Esophagus squamous epithelium (tissue), 4 donors: ENCODE data around the gene RPL35.

Experiments used
- POLR2A ChIP-seq, 4 donors: fragments of 450-650 bp; IDR thresholded peaks; one replicate each; pipeline ENCODE4 v1.6.1; 2017; ENCODE audit warnings: antibody characterized with exemption in 4 of 4, mild to moderate bottlenecking in 4 of 4, moderate library complexity in 3 of 4
- TF ChIP-seq, protein P1 (sequence below), 6 experiments: fragments of 450-650 bp in 4 of 6; fragments of 200-600 bp in 2 of 6; sonication (generic) in 2 of 6; IDR thresholded peaks; one replicate each; pipeline ENCODE4 v1.5.1; 2016 to 2019; ENCODE audit warnings: antibody characterized with exemption in 6 of 6, mild to moderate bottlenecking in 4 of 6, moderate library complexity in 4 of 6

DNA sequence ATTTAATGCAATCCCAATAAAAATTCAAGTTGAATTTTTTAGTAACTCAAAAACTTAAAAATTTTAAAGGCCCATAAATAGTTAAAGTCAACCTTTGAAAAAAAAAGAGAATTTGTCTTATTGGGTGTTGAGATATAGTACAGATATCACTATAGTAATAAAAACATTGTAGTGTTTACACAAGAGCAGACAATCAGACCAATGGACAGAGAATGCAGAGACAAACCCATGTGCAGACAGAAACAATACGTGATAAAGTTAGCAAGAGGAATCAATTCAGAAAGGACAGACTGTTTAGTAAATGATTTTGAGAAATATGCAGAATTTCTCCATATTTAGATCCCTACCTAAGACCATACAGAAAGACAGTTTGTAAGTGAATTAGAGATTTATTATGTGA lies 45.2 kb upstream of the RPL35 start:
- TF ChIP-seq, protein P1, sequence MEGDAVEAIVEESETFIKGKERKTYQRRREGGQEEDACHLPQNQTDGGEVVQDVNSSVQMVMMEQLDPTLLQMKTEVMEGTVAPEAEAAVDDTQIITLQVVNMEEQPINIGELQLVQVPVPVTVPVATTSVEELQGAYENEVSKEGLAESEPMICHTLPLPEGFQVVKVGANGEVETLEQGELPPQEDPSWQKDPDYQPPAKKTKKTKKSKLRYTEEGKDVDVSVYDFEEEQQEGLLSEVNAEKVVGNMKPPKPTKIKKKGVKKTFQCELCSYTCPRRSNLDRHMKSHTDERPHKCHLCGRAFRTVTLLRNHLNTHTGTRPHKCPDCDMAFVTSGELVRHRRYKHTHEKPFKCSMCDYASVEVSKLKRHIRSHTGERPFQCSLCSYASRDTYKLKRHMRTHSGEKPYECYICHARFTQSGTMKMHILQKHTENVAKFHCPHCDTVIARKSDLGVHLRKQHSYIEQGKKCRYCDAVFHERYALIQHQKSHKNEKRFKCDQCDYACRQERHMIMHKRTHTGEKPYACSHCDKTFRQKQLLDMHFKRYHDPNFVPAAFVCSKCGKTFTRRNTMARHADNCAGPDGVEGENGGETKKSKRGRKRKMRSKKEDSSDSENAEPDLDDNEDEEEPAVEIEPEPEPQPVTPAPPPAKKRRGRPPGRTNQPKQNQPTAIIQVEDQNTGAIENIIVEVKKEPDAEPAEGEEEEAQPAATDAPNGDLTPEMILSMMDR (IDR thresholded peaks at IDR 0.05), result no peak
- TF ChIP-seq POLR2A (IDR thresholded peaks at IDR 0.05), result no peak
